ENCODE results near the gene NUP107. TPM values are rescaled to one million over a fixed set of nuclear protein-coding genes. Genes with fewer than 3 reads are reported as not detected.

NUP107 gene
- total RNA-seq (2021; ENCODE audit: unreplicated experiment), result 99.0 TPM
- polyA plus RNA-seq (2012), result 26.6 and 42.1 TPM in 2 replicates
- percentile 79 among the genes with signal in this experiment for Bru-seq, nascent RNA
- BruChase-seq, experiment 1, labeled RNA remaining after a 6-hour chase, result percentile 87 among the genes with signal in this experiment
- BruChase-seq, experiment 2, labeled RNA remaining after a 2-hour chase, result percentile 78 among the genes with signal in this experiment
- long read RNA-seq, full-length matches to known transcripts, result 85 of 160 reads
- long read RNA-seq, partial matches to known transcripts, result 40 of 160 reads
- long read RNA-seq, other reads (novel, unspliced or antisense), result 35 of 160 reads

DNA sequence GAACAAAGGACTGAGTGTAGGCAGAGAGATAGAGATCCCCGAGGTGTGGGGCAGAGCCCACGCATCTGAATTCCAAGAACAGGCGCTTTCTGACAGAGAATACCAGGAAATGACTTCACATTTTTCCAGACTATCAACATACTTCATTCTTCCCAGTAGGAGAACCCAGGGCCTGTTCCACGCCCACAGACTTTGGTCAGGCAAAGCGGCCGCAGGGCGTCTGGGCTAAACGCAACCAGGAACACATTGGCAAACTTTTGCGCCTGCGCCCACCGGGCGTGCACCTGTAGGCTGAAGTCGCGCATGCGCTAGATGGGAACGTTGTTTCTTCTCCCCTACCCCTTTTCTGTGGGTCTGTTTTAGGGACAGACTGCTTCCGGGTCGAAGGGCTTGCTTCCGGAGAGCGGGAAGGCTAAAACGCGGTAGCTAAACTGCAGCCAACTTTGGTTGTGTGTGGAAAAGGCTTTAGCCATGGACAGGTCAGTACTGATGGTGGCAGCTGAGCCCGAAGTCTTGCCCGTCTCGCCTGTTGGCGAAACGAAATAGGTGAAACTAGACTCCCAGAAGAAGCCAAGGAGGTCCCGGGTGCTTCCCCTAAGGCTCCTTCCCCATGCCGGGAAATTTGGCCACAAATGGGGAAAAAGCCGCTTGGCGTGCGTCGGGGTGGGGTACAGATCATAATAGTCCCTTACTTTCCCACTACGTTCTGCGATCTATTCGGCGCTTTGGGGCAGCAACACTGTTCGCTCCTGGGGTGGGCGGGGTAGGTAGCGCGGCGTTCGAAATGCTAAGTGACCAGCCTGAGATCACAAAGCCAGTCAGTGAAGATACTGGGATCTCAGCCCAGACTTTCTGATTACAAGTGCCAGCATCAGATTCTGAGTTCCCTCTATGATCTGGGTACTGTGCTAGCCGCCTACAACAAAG, at the start of gene NUP107:
NUP107 (plus strand) TSS at position 384 of the 927 bp plus-strand sequence; CDS start at position 472, 88 bp downstream.
- peak within 1 kb of the TSS; percentile 77 to 99 for H3K4me3 ChIP-seq (replicated peaks in 1 of 2; ENCODE audit: low read depth in 1 of 2, low read length in 2 of 2)
- no peaks in the 10 kb centered on the region for H3K9me3 ChIP-seq (ENCODE audit: control insufficient read depth in 1 of 2, insufficient read depth in 1 of 2, low read depth in 1 of 2, low read length in 2 of 2)
- peaks cover 46% of the 10 kb centered on the region for H3K79me2 ChIP-seq (ENCODE audit: insufficient read depth, low read length)
- H2AFZ ChIP-seq (ENCODE audit: low read depth, low read length, poor library complexity, severe bottlenecking), result no peak within 1 kb of the TSS
- ATAC-seq (peak; percentile 91), DNase-seq (ENCODE audit: low read depth, low spot score) (peak; percentile 97)
- no peaks in the 10 kb centered on the region for H3K27me3 ChIP-seq (ENCODE audit: insufficient read depth, low read length)
- ChIA-PET POLR2A (interaction anchor here (1.0 kb wide), 1 partner anchor 59 kb away, joined by 4 read pairs; the partner anchor contains the start of gene SLC35E3), CTCF (no interaction called here), RAD21 (ENCODE audit: low non-redundant PET in 1 of 2, low total read pairs in 2 of 2, uncharacterized antibody in 2 of 2, unreplicated experiment in 2 of 2) (no interaction called here)
- no peaks in the 10 kb centered on the region for H4K20me1 ChIP-seq (ENCODE audit: insufficient read depth)
- BruUV-seq (replicated peaks), result TSS peak; percentile 67
- H3K27ac ChIP-seq (ENCODE audit: low read depth, low read length), result peak within 1 kb of the TSS; percentile 72
- H3K9me2 ChIP-seq (ENCODE audit: insufficient read depth), result no peaks in the 10 kb centered on the region
- peaks cover under 1 to 12% of the 10 kb centered on the region in 2 experiments; a peak in 3 of 4 replicates for H3K36me3 ChIP-seq (ENCODE audit: control insufficient read depth in 1 of 2, insufficient read depth in 2 of 2, low read length in 2 of 2)
- peak within 1 kb of the TSS; percentile 71 for H3K4me2 ChIP-seq (ENCODE audit: low read length)
- H3K4me1 ChIP-seq (ENCODE audit: control insufficient read depth in 1 of 2, insufficient read depth in 2 of 2, low read length in 2 of 2), result peaks cover 16 to 18% of the 10 kb centered on the region in 2 experiments; a peak in 3 of 4 replicates
- intact Hi-C loops (cut with micrococcal nuclease), result loop anchor here (2.0 to 5.0 kb wide), 2 partner anchors 75 to 322 kb away; partner anchors contain the start of gene RAP1B
- H3K9ac ChIP-seq (ENCODE audit: low read length), result peak within 1 kb of the TSS; percentile 91
- no peak for TF ChIP-seq CEBPB (IDR thresholded peaks at IDR 0.05; ENCODE audit: low read depth)
- TF ChIP-seq EZH2phosphoT487 (IDR thresholded peaks at IDR 0.05; ENCODE audit: borderline replicate concordance), result no peak
- no peak for TF ChIP-seq EZH2 (IDR thresholded peaks at IDR 0.05)
- peak; percentile 76 for TF ChIP-seq EGR1 (IDR thresholded peaks at IDR 0.05; ENCODE audit: low read depth)
- peak; percentile 86 for TF ChIP-seq YY1 (IDR thresholded peaks at IDR 0.05; ENCODE audit: extremely low read depth, insufficient replicate concordance, low read depth, low read length)
- no peak; the same call in 1 of the 2 replicates for TF ChIP-seq CBX3 (IDR thresholded peaks at IDR 0.05; ENCODE audit: low read depth)
- TF ChIP-seq, protein P1, sequence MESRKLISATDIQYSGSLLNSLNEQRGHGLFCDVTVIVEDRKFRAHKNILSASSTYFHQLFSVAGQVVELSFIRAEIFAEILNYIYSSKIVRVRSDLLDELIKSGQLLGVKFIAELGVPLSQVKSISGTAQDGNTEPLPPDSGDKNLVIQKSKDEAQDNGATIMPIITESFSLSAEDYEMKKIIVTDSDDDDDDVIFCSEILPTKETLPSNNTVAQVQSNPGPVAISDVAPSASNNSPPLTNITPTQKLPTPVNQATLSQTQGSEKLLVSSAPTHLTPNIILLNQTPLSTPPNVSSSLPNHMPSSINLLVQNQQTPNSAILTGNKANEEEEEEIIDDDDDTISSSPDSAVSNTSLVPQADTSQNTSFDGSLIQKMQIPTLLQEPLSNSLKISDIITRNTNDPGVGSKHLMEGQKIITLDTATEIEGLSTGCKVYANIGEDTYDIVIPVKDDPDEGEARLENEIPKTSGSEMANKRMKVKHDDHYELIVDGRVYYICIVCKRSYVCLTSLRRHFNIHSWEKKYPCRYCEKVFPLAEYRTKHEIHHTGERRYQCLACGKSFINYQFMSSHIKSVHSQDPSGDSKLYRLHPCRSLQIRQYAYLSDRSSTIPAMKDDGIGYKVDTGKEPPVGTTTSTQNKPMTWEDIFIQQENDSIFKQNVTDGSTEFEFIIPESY (IDR thresholded peaks at IDR 0.05; ENCODE audit: extremely low read depth, insufficient replicate concordance, low read length), result peak; percentile 66
- TF ChIP-seq, protein P2, sequence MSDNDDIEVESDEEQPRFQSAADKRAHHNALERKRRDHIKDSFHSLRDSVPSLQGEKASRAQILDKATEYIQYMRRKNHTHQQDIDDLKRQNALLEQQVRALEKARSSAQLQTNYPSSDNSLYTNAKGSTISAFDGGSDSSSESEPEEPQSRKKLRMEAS (IDR thresholded peaks at IDR 0.05), result peak; percentile 92
- no peak for TF ChIP-seq TCF7L2 (IDR thresholded peaks at IDR 0.05; ENCODE audit: borderline replicate concordance, extremely low read depth, insufficient read depth, insufficient read length)
- TF ChIP-seq, protein P3, sequence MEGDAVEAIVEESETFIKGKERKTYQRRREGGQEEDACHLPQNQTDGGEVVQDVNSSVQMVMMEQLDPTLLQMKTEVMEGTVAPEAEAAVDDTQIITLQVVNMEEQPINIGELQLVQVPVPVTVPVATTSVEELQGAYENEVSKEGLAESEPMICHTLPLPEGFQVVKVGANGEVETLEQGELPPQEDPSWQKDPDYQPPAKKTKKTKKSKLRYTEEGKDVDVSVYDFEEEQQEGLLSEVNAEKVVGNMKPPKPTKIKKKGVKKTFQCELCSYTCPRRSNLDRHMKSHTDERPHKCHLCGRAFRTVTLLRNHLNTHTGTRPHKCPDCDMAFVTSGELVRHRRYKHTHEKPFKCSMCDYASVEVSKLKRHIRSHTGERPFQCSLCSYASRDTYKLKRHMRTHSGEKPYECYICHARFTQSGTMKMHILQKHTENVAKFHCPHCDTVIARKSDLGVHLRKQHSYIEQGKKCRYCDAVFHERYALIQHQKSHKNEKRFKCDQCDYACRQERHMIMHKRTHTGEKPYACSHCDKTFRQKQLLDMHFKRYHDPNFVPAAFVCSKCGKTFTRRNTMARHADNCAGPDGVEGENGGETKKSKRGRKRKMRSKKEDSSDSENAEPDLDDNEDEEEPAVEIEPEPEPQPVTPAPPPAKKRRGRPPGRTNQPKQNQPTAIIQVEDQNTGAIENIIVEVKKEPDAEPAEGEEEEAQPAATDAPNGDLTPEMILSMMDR (IDR thresholded peaks at IDR 0.05 in 2 of 3, conservative IDR thresholded peaks at IDR 0.05 in 1 of 3; ENCODE audit: borderline replicate concordance in 1 of 3, insufficient read depth in 1 of 3, low read depth in 2 of 3, low read length in 2 of 3), result 0 out of 6 replicates have a peak, but pooled peaks of 1 of the 3 experiments have one; percentile 2
- peak; percentile 76 for TF ChIP-seq POLR2A (IDR thresholded peaks at IDR 0.05; ENCODE audit: borderline replicate concordance, extremely low read depth, insufficient read depth, insufficient read length)
- TF ChIP-seq RAD21 (IDR thresholded peaks at IDR 0.05; ENCODE audit: low read depth), result 0 out of 2 replicates have a peak, but pooled peaks have one; percentile 3
- TF ChIP-seq ELF1 (IDR thresholded peaks at IDR 0.05; ENCODE audit: borderline replicate concordance, low read depth), result peak; percentile 57; the same call in 1 of the 2 replicates
- TF ChIP-seq, protein P4, sequence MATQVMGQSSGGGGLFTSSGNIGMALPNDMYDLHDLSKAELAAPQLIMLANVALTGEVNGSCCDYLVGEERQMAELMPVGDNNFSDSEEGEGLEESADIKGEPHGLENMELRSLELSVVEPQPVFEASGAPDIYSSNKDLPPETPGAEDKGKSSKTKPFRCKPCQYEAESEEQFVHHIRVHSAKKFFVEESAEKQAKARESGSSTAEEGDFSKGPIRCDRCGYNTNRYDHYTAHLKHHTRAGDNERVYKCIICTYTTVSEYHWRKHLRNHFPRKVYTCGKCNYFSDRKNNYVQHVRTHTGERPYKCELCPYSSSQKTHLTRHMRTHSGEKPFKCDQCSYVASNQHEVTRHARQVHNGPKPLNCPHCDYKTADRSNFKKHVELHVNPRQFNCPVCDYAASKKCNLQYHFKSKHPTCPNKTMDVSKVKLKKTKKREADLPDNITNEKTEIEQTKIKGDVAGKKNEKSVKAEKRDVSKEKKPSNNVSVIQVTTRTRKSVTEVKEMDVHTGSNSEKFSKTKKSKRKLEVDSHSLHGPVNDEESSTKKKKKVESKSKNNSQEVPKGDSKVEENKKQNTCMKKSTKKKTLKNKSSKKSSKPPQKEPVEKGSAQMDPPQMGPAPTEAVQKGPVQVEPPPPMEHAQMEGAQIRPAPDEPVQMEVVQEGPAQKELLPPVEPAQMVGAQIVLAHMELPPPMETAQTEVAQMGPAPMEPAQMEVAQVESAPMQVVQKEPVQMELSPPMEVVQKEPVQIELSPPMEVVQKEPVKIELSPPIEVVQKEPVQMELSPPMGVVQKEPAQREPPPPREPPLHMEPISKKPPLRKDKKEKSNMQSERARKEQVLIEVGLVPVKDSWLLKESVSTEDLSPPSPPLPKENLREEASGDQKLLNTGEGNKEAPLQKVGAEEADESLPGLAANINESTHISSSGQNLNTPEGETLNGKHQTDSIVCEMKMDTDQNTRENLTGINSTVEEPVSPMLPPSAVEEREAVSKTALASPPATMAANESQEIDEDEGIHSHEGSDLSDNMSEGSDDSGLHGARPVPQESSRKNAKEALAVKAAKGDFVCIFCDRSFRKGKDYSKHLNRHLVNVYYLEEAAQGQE (IDR thresholded peaks at IDR 0.05; ENCODE audit: low read depth), result no peak
- peak; percentile 76 for TF ChIP-seq SRF (IDR thresholded peaks at IDR 0.05; ENCODE audit: low read depth)
